Esophagus muscularis mucosa (tissue), 3 donors: ENCODE measurements around the gene STAT2.
"Not testable (repeated sequence)": the region's sequence is repeated elsewhere in the genome, so short reads cannot be mapped to it uniquely, and the experiment has no call there.

ENCODE experiments used
- CTCF ChIP-seq, 3 experiments: fragments of 200-600 bp in 2 of 3; fragments of 450-650 bp in 1 of 3; sonication (generic) in 2 of 3; IDR thresholded peaks; one replicate each; pipeline ENCODE4 v1.5.1; 2017 to 2019; ENCODE audit warnings: antibody characterized with exemption in 3 of 3, mild to moderate bottlenecking in 2 of 3, moderate library complexity in 1 of 3
- POLR2A ChIP-seq: fragments of 450-650 bp; IDR thresholded peaks from one replicate; pipeline ENCODE4 v1.6.1; 2017; ENCODE audit warnings: antibody characterized with exemption, moderate library complexity, mild to moderate bottlenecking, low read depth
- POLR2AphosphoS5 ChIP-seq, 2 donors: sonication (generic); formaldehyde crosslinking; IDR thresholded peaks; one replicate each; pipeline ENCODE4 v1.6.1; 2017; ENCODE audit warnings: antibody characterized with exemption in 2 of 2

GRCh38 chr12:56404227-56404626 lies 44.3 kb upstream of the STAT2 start:
- not testable (repeated sequence) for TF ChIP-seq POLR2A; CTCF (IDR thresholded peaks at IDR 0.05); POLR2AphosphoS5 (IDR thresholded peaks at IDR 0.05)
